Measurements from ENCODE around the gene HS3ST5.
"Not testable (repeated sequence)": the region's sequence is repeated elsewhere in the genome, so short reads cannot be mapped to it uniquely, and the experiment has no call there.

Gene HS3ST5

GRCh38 chr6:114280239-114280982, 62.4 kb downstream of the HS3ST5 start:
- no peak for DNase-seq (ENCODE audit: low read depth in 2 of 2, low spot score in 1 of 2)

DNA sequence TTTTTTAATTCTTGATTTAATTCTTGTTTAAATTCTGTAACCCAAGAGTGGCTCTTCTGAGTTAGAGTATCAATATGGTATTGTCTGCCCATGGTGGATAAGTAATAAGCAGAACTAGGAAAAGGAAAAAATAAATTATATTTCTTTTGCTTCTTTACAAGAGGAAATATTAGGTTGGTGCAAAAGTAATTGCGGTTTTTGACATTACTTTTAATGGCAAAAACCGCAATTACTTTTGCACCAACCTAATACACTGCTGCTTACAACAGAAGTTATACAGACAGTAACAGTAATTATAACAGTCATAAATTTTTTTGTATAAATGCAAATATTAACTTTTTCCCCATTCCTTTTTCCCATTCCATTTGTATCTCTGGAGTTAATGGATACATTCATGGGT, 65.6 kb downstream of the HS3ST5 start:
- DNase-seq (ENCODE audit: low read depth in 2 of 2, low spot score in 1 of 2), result no peak

DNA sequence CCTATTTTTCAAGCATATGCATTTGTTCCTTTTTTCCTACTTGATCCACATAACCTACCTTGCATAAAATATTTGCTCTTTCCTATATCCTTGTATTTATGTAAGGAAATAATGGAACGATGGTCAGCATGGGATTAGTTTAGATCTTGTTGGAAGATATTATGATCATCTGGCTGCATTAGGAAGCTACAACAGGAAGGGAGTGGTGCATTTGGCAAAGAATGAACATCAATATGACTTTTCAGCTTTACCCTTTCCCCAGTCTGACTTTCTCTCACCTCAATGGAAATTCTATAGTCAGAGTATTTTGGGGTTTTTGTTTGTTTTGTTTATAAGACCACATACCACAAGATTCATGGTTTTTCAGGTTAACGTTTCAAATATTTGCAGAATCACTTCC, 66.0 kb downstream of the HS3ST5 start:
- DNase-seq (ENCODE audit: low read depth in 2 of 2, low spot score in 1 of 2), result no peak

GRCh38 chr6:114274836-114275235, 68.0 kb downstream of the HS3ST5 start:
- DNase-seq (ENCODE audit: low read depth in 2 of 2, low spot score in 1 of 2), result no peak

DNA sequence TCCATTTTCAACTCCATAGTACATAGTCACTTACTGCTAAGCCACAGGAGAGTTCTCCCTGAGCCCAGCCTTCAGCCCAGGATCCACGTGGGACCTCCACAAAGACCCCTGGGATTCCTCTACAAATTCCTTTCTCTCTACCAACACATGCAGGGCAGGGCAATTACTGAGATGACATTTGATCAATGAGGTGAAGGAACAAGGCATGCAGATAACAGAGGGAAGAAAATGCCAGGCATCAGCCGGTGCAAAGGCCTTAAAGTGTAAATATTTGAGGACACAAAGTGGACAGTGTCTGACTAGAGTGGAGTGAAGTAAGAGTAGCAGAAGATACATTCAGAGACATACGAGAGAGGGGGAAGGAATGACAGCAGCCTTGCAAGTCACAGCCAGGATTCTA, 70.2 kb downstream of the HS3ST5 start:
- DNase-seq (ENCODE audit: low read depth in 2 of 2, low spot score in 1 of 2), result no peak

GRCh38 chr6:114271405-114271804, 71.4 kb downstream of the HS3ST5 start:
- DNase-seq (ENCODE audit: low read depth in 2 of 2, low spot score in 1 of 2), result no peak

GRCh38 chr6:114267897-114268296, 74.9 kb downstream of the HS3ST5 start:
- no peak for DNase-seq (ENCODE audit: low read depth in 2 of 2, low spot score in 1 of 2)

DNA sequence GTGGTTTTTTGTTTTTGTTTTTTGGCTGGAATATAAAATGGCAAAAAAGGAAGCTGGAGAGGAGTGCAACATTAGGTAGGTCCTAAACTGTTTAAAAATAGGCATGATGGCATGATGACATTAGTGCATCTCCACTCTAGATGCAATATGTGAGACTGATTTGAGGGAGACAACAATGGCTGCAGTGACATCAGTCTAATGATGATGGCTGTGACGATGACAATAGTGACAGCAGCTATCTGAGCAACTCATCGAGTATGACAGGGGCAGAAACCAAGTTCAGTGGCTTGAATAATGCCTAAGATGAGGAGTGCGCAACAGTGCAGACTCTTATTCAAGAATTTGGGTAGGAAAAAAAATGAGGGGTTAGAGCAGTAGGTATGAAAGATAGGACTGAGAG, 82.0 kb downstream of the HS3ST5 start:
- DNase-seq (ENCODE audit: low read depth in 2 of 2, low spot score in 1 of 2), result no peak

DNA sequence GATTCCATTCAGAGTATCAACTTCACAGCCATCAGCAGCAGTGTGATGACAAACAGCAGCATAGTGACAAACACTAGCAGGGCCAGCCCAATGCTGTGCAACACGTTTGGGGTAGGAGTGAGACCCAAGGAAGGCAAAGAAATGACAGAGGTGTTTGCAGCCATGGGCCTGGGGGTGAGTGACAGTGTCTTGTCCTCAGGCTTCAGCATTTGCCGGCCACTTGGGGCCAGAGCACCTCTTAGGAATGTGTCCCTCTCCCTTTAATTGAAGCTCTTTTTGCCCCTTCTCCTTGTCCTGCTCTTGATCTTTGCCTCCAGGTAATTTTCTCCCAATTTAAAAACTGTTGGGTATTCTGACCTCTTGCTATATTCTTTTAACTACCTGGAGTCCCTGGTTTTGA, 84.4 kb downstream of the HS3ST5 start:
- DNase-seq (ENCODE audit: low read depth in 2 of 2, low spot score in 1 of 2), result no peak

DNA sequence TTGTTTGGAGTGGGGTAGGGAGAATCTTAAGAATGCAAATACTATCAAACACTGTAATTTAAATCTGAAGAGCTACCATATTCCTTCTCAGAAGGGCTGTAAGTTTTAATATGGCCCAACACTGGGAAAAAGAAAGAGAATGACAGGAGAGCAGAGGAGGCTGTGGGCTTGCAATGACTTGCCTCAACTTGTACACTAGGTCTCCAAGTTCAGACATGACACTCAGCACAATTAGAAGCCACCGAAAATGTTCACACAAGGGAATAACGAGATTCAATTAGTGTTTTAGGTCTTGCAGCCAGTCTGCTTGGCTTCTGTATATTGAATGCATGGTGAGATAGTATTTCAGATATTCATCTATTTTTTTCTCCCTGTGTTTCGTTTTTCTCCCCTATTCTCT, 89.4 kb downstream of the HS3ST5 start:
- DNase-seq (ENCODE audit: low read depth in 2 of 2, low spot score in 1 of 2), result no peak

DNA sequence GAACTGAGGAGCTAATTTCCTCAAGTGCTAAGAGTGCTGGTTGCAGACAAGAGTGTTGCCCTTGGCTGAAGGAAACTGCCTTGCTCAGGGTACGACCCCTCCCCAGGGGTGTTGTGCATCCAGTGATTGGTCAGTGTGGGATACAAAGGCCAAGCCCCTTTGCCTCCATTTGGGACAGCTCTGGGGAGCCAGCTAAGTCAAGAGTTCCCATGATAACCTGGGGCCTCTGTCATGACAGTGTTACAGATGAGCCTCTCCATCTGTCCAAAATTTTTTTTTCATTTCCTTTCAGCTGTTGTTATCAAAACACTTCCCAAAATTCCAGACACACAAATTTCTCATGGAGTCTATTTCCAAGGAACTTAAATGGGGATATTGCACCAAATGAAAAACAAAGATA, 93.3 kb downstream of the HS3ST5 start:
- no peak for DNase-seq (ENCODE audit: low read depth in 2 of 2, low spot score in 1 of 2)

- no peak for DNase-seq (ENCODE audit: low read depth in 2 of 2, low spot score in 1 of 2)
These were observed 95.7 kb downstream of the HS3ST5 start for GRCh38 chr6:114247101-114247500.

GRCh38 chr6:114240796-114241195, 102.0 kb downstream of the HS3ST5 start:
- DNase-seq (ENCODE audit: low read depth in 2 of 2, low spot score in 1 of 2), result no peak

DNA sequence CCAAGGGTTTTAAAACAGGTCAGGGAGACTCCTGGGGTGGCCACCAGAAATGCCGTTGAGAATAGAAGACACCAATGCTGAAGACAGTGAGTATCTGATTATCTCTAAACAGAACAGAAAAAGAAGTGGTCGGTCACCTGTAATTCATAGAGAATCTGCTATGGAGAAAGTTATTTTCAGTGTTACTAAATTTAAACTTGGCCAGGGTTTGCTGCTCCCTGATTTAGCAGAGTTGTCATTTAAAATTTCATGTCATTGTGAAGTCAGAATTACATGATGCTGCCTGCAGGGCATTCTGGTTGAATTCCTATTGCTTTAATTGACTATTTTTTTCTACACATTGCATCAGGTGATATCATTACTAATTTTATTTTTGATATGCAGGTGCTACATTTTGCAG, 114.1 kb downstream of the HS3ST5 start:
- DNase-seq (ENCODE audit: low read depth in 2 of 2, low spot score in 1 of 2), result no peak

- DNase-seq (ENCODE audit: low read depth in 2 of 2, low spot score in 1 of 2), result no peak
These were observed 114.8 kb downstream of the HS3ST5 start for GRCh38 chr6:114227944-114228468.

GRCh38 chr6:114220241-114220640, 122.6 kb downstream of the HS3ST5 start:
- DNase-seq (ENCODE audit: low read depth in 2 of 2, low spot score in 1 of 2), result no peak

DNA sequence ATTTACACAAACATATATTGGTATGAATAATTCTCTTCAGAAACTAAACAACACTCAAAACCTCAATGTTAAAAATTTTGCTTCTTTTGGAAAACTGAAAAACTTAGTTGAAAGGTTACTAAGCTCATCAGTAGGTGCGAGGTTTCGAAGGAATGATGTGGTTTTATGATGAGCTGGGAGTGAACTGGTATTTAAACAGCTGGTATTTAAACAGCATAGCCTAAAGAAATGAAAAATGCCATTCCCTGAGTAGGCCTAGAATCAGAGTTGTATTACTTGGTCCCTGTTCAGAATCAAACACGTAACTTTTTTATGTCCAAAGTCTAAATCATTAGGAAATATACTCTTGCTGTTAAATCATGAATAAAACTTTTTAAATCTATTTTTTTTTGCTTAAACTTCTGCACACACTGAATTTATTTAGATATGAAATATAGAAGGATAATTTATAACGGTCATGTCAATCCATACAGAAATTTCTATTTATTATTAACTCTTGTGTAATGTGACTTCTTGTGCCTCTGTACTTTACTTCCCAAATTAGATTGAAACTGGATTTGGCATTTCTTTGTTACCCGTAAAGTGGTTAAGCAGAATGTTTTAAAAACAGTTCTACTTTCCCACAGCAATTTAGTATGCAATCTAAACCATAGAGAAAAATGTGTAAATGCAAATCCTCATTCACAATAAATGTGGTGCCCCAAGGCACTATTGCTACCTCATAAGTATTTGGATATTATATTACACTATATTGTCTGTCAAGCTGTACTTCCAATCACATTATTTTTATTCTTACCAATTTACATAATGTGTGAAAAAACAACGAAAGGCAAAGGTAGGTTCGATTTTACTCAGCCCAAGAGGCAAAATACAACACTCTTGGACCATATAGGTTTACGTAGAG, 124.1 kb downstream of the HS3ST5 start:
- no peak for DNase-seq (ENCODE audit: low read depth in 2 of 2, low spot score in 1 of 2)

GRCh38 chr6:114217996-114218395, 124.8 kb downstream of the HS3ST5 start:
- DNase-seq (ENCODE audit: low read depth in 2 of 2, low spot score in 1 of 2), result not testable (repeated sequence)

DNA sequence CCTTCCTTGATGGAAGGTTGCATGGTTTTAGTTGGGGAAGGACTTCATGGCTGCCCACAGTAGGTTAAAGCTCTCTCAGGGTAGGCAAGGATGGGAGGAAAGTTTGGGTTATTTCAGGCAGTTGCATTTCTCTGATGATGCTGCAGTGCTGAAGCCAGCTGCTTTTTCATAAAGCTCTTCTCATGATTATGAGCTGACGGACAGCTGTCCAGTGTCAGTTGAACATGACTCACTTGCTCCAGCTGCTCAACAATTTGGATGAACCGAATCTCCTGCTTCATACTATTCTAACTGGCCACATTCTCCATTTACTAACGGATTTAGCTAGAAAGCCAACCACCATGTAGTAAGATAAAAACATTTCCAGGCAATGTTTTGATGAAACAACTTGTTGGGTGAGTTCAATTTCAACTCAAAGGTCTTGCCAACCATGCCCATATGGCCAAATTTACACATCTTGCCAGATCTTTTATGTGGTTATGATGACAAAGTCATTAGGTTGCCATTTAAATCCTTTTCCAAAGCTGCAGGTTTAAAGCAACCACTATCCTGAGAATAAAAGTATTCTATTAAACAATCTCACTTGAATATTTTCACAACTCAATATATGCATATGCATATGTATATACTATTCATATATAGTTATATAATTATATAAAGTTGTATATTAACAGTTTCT, 125.9 kb downstream of the HS3ST5 start:
- DNase-seq (ENCODE audit: low read depth in 2 of 2, low spot score in 1 of 2), result no peak

DNA sequence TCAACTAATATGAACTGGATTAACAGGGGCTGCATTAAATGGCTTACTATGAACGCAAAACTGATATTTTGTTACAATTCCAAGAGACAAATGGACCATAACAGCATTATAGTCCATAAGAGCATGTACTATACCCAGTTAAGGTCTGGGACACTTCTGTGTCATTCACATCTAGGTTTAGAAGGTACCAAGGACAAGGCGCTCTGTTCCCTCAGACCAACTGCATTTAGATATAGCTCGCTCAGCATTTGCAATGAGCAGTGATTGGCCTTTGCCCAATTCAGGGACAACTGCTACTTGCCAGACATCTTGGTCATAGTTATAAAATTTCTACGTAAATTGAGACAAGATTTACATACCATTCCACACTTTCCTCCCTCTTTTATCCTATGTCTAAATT, 132.4 kb downstream of the HS3ST5 start:
- no peak for DNase-seq (ENCODE audit: low read depth in 2 of 2, low spot score in 1 of 2)

- no peak for DNase-seq (ENCODE audit: low read depth in 2 of 2, low spot score in 1 of 2)
These were observed 139.4 kb downstream of the HS3ST5 start for GRCh38 chr6:114203460-114203859.

DNA sequence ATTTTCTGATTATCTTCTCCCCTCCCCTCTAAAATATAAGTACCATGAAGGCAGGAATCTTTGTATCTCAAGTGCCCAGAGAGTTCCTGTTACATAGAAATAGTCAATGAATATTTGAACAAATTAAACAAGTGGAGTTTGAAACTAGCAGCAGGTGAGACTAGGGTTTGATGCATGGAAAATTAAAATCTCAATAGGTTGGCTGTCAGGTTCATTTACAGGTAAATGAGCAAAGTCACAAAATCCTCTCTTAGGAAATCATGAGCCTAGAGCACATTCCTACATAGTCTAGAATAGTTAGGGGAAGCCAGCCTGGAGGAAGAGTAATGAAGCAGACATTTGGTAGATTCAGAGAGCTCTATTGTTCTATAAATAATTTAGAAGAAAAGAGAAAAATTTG, 140.4 kb downstream of the HS3ST5 start:
- no peak for DNase-seq (ENCODE audit: low read depth in 2 of 2, low spot score in 1 of 2)
